Adrenal gland (tissue), 5 donors: Measurements from ENCODE around the gene PNLDC1.

Experiments
- CTCF ChIP-seq, 6 experiments: fragments of 450-650 bp in 4 of 6; fragments of 200-600 bp in 2 of 6; sonication (generic) in 1 of 6; IDR thresholded peaks; 1 replicate in 5 of 6; 2 replicates in 1 of 6; pipeline versions ENCODE4 v1.5.1 to v1.8.0; 2016 to 2021; ENCODE audit warnings: antibody characterized with exemption in 6 of 6, mild to moderate bottlenecking in 2 of 6, moderate library complexity in 1 of 6
- POLR2A ChIP-seq, 2 donors: fragments of 450-650 bp; IDR thresholded peaks; one replicate each; pipeline ENCODE4 v1.6.1; 2017; ENCODE audit warnings: antibody characterized with exemption in 2 of 2, mild to moderate bottlenecking in 2 of 2, moderate library complexity in 1 of 2
- donor health status: DM: no; HTN: no; CAD: no.

DNA sequence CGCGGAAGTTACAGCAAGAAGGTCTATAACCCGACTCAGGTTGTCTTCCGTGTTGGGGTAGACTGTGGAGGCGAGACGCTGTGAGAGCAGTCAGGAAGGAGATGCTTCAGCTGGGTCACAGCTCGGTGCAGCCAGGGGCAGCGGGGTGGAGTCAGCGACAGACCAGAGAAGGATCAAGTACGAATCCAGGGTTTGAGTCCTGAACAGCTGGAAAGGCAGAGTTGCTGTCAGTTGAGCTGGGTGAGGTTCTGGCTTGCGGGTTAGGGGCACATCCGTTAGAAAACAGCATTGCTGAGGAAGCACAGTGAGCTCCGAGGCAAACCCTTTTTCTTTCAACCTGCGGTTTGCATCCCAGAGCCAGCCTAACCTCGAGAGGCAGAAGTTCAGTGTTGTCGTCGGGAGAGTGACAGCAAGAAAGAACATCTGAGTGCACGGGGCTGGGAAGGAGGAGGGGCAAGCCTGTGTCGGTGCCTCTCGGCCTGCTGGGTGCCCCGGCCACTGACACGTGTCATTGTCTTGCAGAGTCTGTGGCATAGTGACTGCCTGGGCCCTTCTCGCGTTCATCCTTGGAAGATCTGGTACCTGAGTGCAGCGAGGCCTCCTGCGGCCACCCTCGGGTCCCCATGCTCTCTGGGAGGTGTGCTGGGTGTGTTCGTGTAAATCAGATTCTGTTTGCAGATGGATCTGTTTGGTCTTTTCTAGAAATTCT is 20.0 kb downstream of the PNLDC1 start:
- TF ChIP-seq POLR2A (IDR thresholded peaks at IDR 0.05): no peak
- TF ChIP-seq CTCF (IDR thresholded peaks at IDR 0.05): no peak
